ENCODE data around the gene SPTLC1.

Gene SPTLC1

GRCh38 chr9:92048924-92049625 is 66.1 kb downstream of the SPTLC1 start:
- Histone ChIP-seq H3K36me3 (ENCODE audit: control insufficient read depth, insufficient read depth, low read length) (peaks cover 9% of the 10 kb centered on the region), H3K4me3 (ENCODE audit: low read length) (no peak overlapping the region), H3K27ac (ENCODE audit: low read length) (no peak overlapping the region), H3K27me3 (ENCODE audit: control insufficient read depth, insufficient read depth, low read length) (no peaks in the 10 kb centered on the region), H3K4me1 (ENCODE audit: control insufficient read depth, insufficient read depth, low read length) (peaks cover 4% of the 10 kb centered on the region; the same call in 1 of the 2 replicates), H3K9me3 (ENCODE audit: control insufficient read depth, insufficient read depth, low read length) (peaks cover 1% of the 10 kb centered on the region; the same call in 1 of the 2 replicates)
- DNase-seq (ENCODE audit: low read depth, low spot score): peak; percentile 35
- WGBS (ENCODE audit: insufficient coverage, insufficient read length): no CpG with 5 or more reads among the region's 12 CpGs

DNA sequence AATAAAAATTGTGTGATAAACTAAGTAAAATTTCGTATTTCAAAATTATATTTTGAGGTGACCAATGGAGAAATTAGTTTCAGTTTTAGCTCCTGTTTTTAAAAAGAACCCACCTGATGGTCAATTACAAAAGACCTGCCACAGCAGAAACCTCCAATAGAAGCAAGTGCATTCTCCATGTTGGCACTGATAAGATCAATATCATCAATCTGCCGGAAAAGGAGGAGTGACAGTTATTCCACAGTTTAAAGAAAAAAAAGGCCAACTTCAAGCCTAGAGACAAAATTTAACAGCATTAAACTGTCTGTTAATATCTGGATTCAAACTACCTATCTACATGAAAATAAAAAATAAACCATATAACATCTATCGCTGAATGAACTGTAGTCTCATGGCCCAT is 67.7 kb downstream of the SPTLC1 start:
- Histone ChIP-seq H3K4me1 (ENCODE audit: control insufficient read depth, insufficient read depth, low read length) (peaks cover 4% of the 10 kb centered on the region; the same call in 1 of the 2 replicates), H3K9me3 (ENCODE audit: control insufficient read depth, insufficient read depth, low read length) (peaks cover 1% of the 10 kb centered on the region; the same call in 1 of the 2 replicates), H3K4me3 (ENCODE audit: low read length) (no peak overlapping the region), H3K27ac (ENCODE audit: low read length) (no peak overlapping the region), H3K27me3 (ENCODE audit: control insufficient read depth, insufficient read depth, low read length) (no peaks in the 10 kb centered on the region), H3K36me3 (ENCODE audit: control insufficient read depth, insufficient read depth, low read length) (peaks cover 20% of the 10 kb centered on the region)
- WGBS (ENCODE audit: insufficient coverage, insufficient read length): 100% methylated on average over 1 of the region's 3 CpGs
- no peak for DNase-seq (ENCODE audit: low read depth, low spot score)

- H3K36me3 ChIP-seq (ENCODE audit: control insufficient read depth, insufficient read depth, low read length): peaks cover 20% of the 10 kb centered on the region
- no peak overlapping the region for H3K4me3 ChIP-seq (ENCODE audit: low read length)
Observed at GRCh38 chr9:92046676-92047075, 68.5 kb downstream of the SPTLC1 start.

DNA sequence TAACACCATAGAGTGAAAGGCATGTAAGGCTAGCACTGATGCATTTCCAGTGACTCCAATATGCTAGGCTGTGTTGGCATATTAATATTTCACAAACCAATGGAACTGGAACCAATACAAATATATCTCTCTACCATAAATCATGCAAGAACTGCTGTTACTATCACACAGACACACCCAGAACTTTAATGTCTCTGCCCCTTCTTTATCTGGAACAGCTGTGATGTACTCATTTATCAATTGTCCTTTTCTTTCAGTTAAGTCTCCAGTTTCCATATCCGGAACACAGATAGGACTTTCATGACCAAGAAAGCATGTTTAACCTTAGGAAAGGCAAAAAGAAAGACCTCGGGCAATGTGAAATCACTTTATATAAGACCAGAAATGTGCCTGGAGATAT is 70.3 kb downstream of the SPTLC1 start:
- Histone ChIP-seq H3K27me3 (ENCODE audit: control insufficient read depth, insufficient read depth, low read length) (no peaks in the 10 kb centered on the region), H3K27ac (ENCODE audit: low read length) (no peak overlapping the region), H3K4me3 (ENCODE audit: low read length) (no peak overlapping the region), H3K36me3 (ENCODE audit: control insufficient read depth, insufficient read depth, low read length) (peaks cover 20% of the 10 kb centered on the region), H3K4me1 (ENCODE audit: control insufficient read depth, insufficient read depth, low read length) (peaks cover 4% of the 10 kb centered on the region; the same call in 1 of the 2 replicates), H3K9me3 (ENCODE audit: control insufficient read depth, insufficient read depth, low read length) (peaks cover 1% of the 10 kb centered on the region)
- WGBS (ENCODE audit: insufficient coverage, insufficient read length): no CpG with 5 or more reads among the region's 2 CpGs
- no peak for DNase-seq (ENCODE audit: low read depth, low spot score)

More at GRCh38 chr9:92046676-92047075, 68.5 kb downstream of the SPTLC1 start:
- Histone ChIP-seq H3K27ac (ENCODE audit: low read length) (no peak overlapping the region), H3K4me1 (ENCODE audit: control insufficient read depth, insufficient read depth, low read length) (peaks cover 4% of the 10 kb centered on the region; the same call in 1 of the 2 replicates), H3K9me3 (ENCODE audit: control insufficient read depth, insufficient read depth, low read length) (peaks cover 1% of the 10 kb centered on the region), H3K27me3 (ENCODE audit: control insufficient read depth, insufficient read depth, low read length) (no peaks in the 10 kb centered on the region)
- no CpG with 5 or more reads among the region's 3 CpGs for WGBS (ENCODE audit: insufficient coverage, insufficient read length)
- DNase-seq (ENCODE audit: low read depth, low spot score): no peak

DNA sequence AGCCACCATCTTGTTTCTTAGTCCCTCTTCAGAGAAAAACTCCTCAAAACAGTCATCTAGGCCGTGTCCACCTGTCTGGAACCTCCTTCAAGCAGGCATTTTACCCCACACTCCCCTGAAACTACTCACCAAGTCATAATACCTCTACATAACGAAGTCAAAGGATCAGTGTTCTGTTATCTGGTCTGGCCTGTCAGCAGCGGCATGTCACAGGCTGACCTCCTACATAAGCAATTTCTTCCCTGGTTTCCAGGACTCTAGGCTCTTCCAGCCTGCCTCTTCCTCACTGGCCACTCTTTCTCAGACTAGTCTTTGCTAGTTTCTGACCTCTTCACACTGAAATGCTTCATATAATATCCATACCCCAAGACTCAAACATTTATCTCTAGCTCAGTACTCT is 72.2 kb downstream of the SPTLC1 start:
- peaks cover 18% of the 10 kb centered on the region for H3K36me3 ChIP-seq (ENCODE audit: control insufficient read depth, insufficient read depth, low read length)
- no peak for DNase-seq (ENCODE audit: low read depth, low spot score)
- H3K4me3 ChIP-seq (ENCODE audit: low read length): no peak overlapping the region
- H3K9me3 ChIP-seq (ENCODE audit: control insufficient read depth, insufficient read depth, low read length): peaks cover 1% of the 10 kb centered on the region
- no peak overlapping the region for H3K27ac ChIP-seq (ENCODE audit: low read length)
- H3K4me1 ChIP-seq (ENCODE audit: control insufficient read depth, insufficient read depth, low read length): peaks cover under 1% of the 10 kb centered on the region; the same call in 1 of the 2 replicates
- H3K27me3 ChIP-seq (ENCODE audit: control insufficient read depth, insufficient read depth, low read length): no peaks in the 10 kb centered on the region
- no CpG with 5 or more reads among the region's 3 CpGs for WGBS (ENCODE audit: insufficient coverage, insufficient read length)

GRCh38 chr9:92042260-92042659 is 73.0 kb downstream of the SPTLC1 start:
- H3K4me1 ChIP-seq (ENCODE audit: control insufficient read depth, insufficient read depth, low read length): no peaks in the 10 kb centered on the region
- WGBS (ENCODE audit: insufficient coverage, insufficient read length): no CpG with 5 or more reads among the region's 1 CpG

DNA sequence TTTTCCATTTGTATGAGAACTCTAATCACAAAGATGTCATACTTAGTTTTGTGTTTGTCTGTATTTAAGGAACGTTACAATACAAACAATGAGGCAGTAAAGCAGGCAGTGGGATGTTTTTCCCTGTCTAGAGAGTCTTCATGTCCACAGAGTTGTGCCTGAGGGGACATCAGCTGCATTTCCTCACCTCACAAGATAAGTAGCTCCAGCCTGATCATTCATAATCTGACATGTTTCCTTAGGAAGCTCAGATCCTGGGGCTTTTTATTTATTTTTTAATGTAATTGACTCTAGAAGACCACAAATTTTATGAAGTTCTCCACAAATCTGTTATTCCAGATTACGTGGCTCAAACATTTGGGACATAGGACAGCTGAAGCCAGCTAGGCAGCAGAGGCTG is 78.5 kb downstream of the SPTLC1 start:
- H3K27me3 ChIP-seq (ENCODE audit: control insufficient read depth, insufficient read depth, low read length): no peaks in the 10 kb centered on the region
- no CpG with 5 or more reads among the region's 2 CpGs for WGBS (ENCODE audit: insufficient coverage, insufficient read length)
- H3K27ac ChIP-seq (ENCODE audit: low read length): no peak overlapping the region
- H3K36me3 ChIP-seq (ENCODE audit: control insufficient read depth, insufficient read depth, low read length): peaks cover 18% of the 10 kb centered on the region
- H3K9me3 ChIP-seq (ENCODE audit: control insufficient read depth, insufficient read depth, low read length): no peaks in the 10 kb centered on the region
- no peaks in the 10 kb centered on the region for H3K4me1 ChIP-seq (ENCODE audit: control insufficient read depth, insufficient read depth, low read length)
- no peak overlapping the region for H3K4me3 ChIP-seq (ENCODE audit: low read length)
- DNase-seq (ENCODE audit: low read depth, low spot score): no peak

More at GRCh38 chr9:92042260-92042659, 73.0 kb downstream of the SPTLC1 start:
- Histone ChIP-seq H3K9me3 (ENCODE audit: control insufficient read depth, insufficient read depth, low read length) (peaks cover 1% of the 10 kb centered on the region), H3K36me3 (ENCODE audit: control insufficient read depth, insufficient read depth, low read length) (peaks cover 18% of the 10 kb centered on the region), H3K27me3 (ENCODE audit: control insufficient read depth, insufficient read depth, low read length) (no peaks in the 10 kb centered on the region), H3K4me3 (ENCODE audit: low read length) (no peak overlapping the region), H3K27ac (ENCODE audit: low read length) (no peak overlapping the region)
- DNase-seq (ENCODE audit: low read depth, low spot score): no peak

DNA sequence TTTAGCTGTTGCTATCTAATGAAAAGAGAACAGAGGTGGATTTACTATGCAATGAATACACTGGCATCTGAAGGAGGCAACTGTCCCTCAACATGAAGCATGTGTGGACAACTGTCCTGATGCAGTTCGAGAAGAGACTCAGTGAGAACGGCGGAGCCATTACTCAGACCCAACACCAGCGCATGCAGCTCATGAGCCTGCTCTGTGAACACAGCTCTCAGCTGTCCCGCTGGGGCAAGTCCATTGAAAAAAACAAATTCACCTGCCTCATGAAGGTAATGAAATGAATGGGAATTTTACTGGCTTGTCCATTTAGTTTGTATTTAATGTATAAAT is 78.8 kb downstream of the SPTLC1 start:
- no peak for DNase-seq (ENCODE audit: low read depth, low spot score)
- no peak overlapping the region for H3K4me3 ChIP-seq (ENCODE audit: low read length)
- H3K4me1 ChIP-seq (ENCODE audit: control insufficient read depth, insufficient read depth, low read length): no peaks in the 10 kb centered on the region
- no peaks in the 10 kb centered on the region for H3K27me3 ChIP-seq (ENCODE audit: control insufficient read depth, insufficient read depth, low read length)
- H3K36me3 ChIP-seq (ENCODE audit: control insufficient read depth, insufficient read depth, low read length): peaks cover 18% of the 10 kb centered on the region
- H3K27ac ChIP-seq (ENCODE audit: low read length): no peak overlapping the region
- WGBS (ENCODE audit: insufficient coverage, insufficient read length): no CpG with 5 or more reads among the region's 5 CpGs
- no peaks in the 10 kb centered on the region for H3K9me3 ChIP-seq (ENCODE audit: control insufficient read depth, insufficient read depth, low read length)

GRCh38 chr9:92035687-92036410 is 79.4 kb downstream of the SPTLC1 start:
- no CpG with 5 or more reads among the region's 12 CpGs for WGBS (ENCODE audit: insufficient coverage, insufficient read length)
- no peak overlapping the region for H3K27ac ChIP-seq (ENCODE audit: low read length)
- no peak for DNase-seq (ENCODE audit: low read depth, low spot score)
- no peaks in the 10 kb centered on the region for H3K9me3 ChIP-seq (ENCODE audit: control insufficient read depth, insufficient read depth, low read length)
- H3K27me3 ChIP-seq (ENCODE audit: control insufficient read depth, insufficient read depth, low read length): no peaks in the 10 kb centered on the region
- no peaks in the 10 kb centered on the region for H3K4me1 ChIP-seq (ENCODE audit: control insufficient read depth, insufficient read depth, low read length)
- peaks cover 18% of the 10 kb centered on the region for H3K36me3 ChIP-seq (ENCODE audit: control insufficient read depth, insufficient read depth, low read length)
- H3K4me3 ChIP-seq (ENCODE audit: low read length): no peak overlapping the region

DNA sequence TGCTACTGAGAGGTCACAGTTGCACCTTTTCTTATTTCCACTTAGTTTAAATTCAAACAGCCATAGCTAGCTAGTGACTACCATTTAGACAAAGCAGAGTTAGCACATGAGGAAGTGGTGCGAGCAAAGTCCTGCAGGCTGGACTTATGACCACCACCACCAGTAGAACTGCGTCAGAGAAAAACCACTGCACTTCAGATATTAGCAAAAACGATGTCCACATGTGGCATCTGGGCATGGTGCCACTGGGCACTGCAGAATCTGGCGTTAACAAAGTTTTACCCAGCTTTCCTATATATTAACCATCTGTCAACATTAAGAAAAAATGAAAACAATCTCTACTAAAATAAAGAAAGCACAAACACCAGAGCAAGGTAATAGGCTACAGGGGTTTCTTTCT is 80.1 kb downstream of the SPTLC1 start:
- Histone ChIP-seq H3K27ac (ENCODE audit: low read length) (no peak overlapping the region), H3K4me1 (ENCODE audit: control insufficient read depth, insufficient read depth, low read length) (no peaks in the 10 kb centered on the region), H3K36me3 (ENCODE audit: control insufficient read depth, insufficient read depth, low read length) (peaks cover 18% of the 10 kb centered on the region), H3K27me3 (ENCODE audit: control insufficient read depth, insufficient read depth, low read length) (no peaks in the 10 kb centered on the region), H3K9me3 (ENCODE audit: control insufficient read depth, insufficient read depth, low read length) (no peaks in the 10 kb centered on the region), H3K4me3 (ENCODE audit: low read length) (no peak overlapping the region)
- no peak for DNase-seq (ENCODE audit: low read depth, low spot score)
- WGBS (ENCODE audit: insufficient coverage, insufficient read length): no CpG with 5 or more reads among the region's 4 CpGs

Data from iPS DF 6.9 (cell line).